Mesothelial cell of epicardium (in vitro differentiated cells): ENCODE measurements around the gene SMC6. TPM values are rescaled to one million over a fixed set of nuclear protein-coding genes. Genes with fewer than 3 reads are reported as not detected.

Experiments used
- DNase-seq, 2 experiments: peaks; one replicate each; pipeline ENCODE4 v3.0.0; 2021; ENCODE audit warnings: low spot score in 2 of 2; ENCODE audit not compliant: unreplicated experiment in 2 of 2
- H3K27ac Mint-ChIP-seq: 2 replicates; pipeline ENCODE4 v1.8.0; 2021; ENCODE audit warnings: mixed read lengths
- H3K27me3 Mint-ChIP-seq: 2 replicates; pipeline ENCODE4 v1.8.0; 2021; ENCODE audit warnings: low read depth, mixed read lengths
- H3K36me3 Mint-ChIP-seq: 2 replicates; pipeline ENCODE4 v1.8.0; 2021; ENCODE audit warnings: mixed read lengths
- H3K4me1 Mint-ChIP-seq: 2 replicates; pipeline ENCODE4 v1.8.0; 2021; ENCODE audit warnings: mixed read lengths
- H3K4me3 Mint-ChIP-seq: 2 replicates; pipeline ENCODE4 v1.8.0; 2021; ENCODE audit warnings: mild to moderate bottlenecking, moderate library complexity, mixed read lengths
- H3K9me3 Mint-ChIP-seq: 2 replicates; pipeline ENCODE4 v1.8.0; 2021; ENCODE audit warnings: mixed read lengths
- CTCF ChIP-seq: fragments of 200-600 bp; sonication (generic); IDR thresholded peaks from one replicate; pipeline ENCODE4 v1.5.0; 2021; ENCODE audit warnings: antibody characterized with exemption; ENCODE audit not compliant: unreplicated experiment
- total RNA-seq: library from RNA; stranded (reverse); gene quantifications from 3 replicates; pipeline ENCODE4 v1.2.1, GENCODE V29; 2021

Gene SMC6
- total RNA-seq, 1 donor from 2014 or later = 24.7 TPM

- no peak overlapping the region for H3K4me3 Mint-ChIP-seq
- no peaks in the 10 kb centered on the region for H3K36me3 Mint-ChIP-seq
- no peaks in the 10 kb centered on the region for H3K9me3 Mint-ChIP-seq
- H3K27ac Mint-ChIP-seq = no peak overlapping the region
- no peak for TF ChIP-seq CTCF
- H3K4me1 Mint-ChIP-seq = no peaks in the 10 kb centered on the region
- DNase-seq = no peak
- no peaks in the 10 kb centered on the region for H3K27me3 Mint-ChIP-seq
Observed at GRCh38 chr2:17614174-17614930, 139.3 kb downstream of the SMC6 start.

Other genes starting within 250 kb of the SMC6 start
- 0.13 to 0.18 TPM (median 0.16 TPM) in 3 replicates for gene RAD51AP2, start 235.4 kb downstream of the SMC6 start, total RNA-seq
- gene VSNL1, start 213.1 kb downstream of the SMC6 start, total RNA-seq = 0.61 to 0.95 TPM (median 0.83 TPM) in 3 replicates
- 17.0 to 19.6 TPM (median 17.8 TPM) in 3 replicates for gene GEN1, start 328 bp upstream of the SMC6 start, total RNA-seq
- not detected in 3 replicates for gene MSGN1, start 62.6 kb upstream of the SMC6 start, total RNA-seq
- 2.4 to 3.1 TPM (median 2.7 TPM) in 3 replicates for gene KCNS3, start 124.9 kb upstream of the SMC6 start, total RNA-seq